H1 (cell line): ENCODE measurements around the gene COLEC11. TPM values are rescaled to one million over a fixed set of nuclear protein-coding genes. Genes with fewer than 3 reads are reported as not detected.

Source experiments
- MAX ChIP-seq: IDR thresholded peaks from 2 replicates; pipeline ENCODE4 v1.6.1; 2012; ENCODE audit warnings: inconsistent platforms
- RFX5 ChIP-seq: IDR thresholded peaks from 2 replicates; pipeline ENCODE4 v1.6.1; 2011; ENCODE audit warnings: low read depth, low read length, improper control_type of control experiment, borderline replicate concordance
- SIN3A ChIP-seq, 2 experiments: IDR thresholded peaks in 1 of 2; conservative IDR thresholded peaks in 1 of 2; 2 replicates each; pipeline ENCODE4 v1.6.1; 2011 to 2012; ENCODE audit warnings: low read length in 2 of 2, improper control_type of control experiment in 1 of 2, low read depth in 1 of 2, mild to moderate bottlenecking in 1 of 2
- SUZ12 ChIP-seq: fragments of 200-600 bp; sonication (generic); IDR thresholded peaks from 2 replicates; pipeline ENCODE4 v1.6.1; 2012; ENCODE audit warnings: mild to moderate bottlenecking, inconsistent platforms, low read length, moderate library complexity, mixed read lengths
- USF2 ChIP-seq: IDR thresholded peaks from 2 replicates; pipeline ENCODE4 v1.6.1; 2011; ENCODE audit warnings: low read length, improper control_type of control experiment
- polyA plus RNA-seq, 7 experiments: library from polyadenylated mRNA; depleted of rRNA in 3 of 7; stranded (reverse) in 5 of 7; unstranded in 2 of 7; fragments of >200 nt in 5 of 7; fragments of 200-250 nt in 2 of 7; gene quantifications; 1 replicate in 5 of 7; 2 replicates in 1 of 7; 4 replicates in 1 of 7; pipeline versions ENCODE4 v1.2.1 to v1.2.3, GENCODE V29; 2011 to 2013; ENCODE audit warnings: missing spikeins in 2 of 7, mixed read lengths in 2 of 7
- total RNA-seq: library from RNA; stranded (reverse); fragmentation: NEBNext Ultra II Directional; extraction: Animal tissue kit (Norgen Biotek cat#: 25700); gene quantifications from 2 replicates; pipeline ENCODE4 v1.2.1, GENCODE V29; 2021

COLEC11 gene
- total and polyA plus RNA-seq, 2 of the 8 experiments (the other 6 are each of a cell fraction or from before 2014, with no cell fraction given): 0.47 to 0.80 TPM

- TF ChIP-seq USF2 (no peak), SIN3A (conservative IDR thresholded peaks at IDR 0.05 in 1 of 2, IDR thresholded peaks at IDR 0.05 in 1 of 2; ENCODE audit: low read depth in 1 of 2, low read length in 2 of 2) (no peak), RFX5 (no peak), SUZ12 (no peak), MAX (no peak)
These were observed 7.8 kb downstream of the COLEC11 start (continued) for GRCh38 chr2:3602553-3603339.
